ENCODE measurements around the gene ZC3H7A.

ZC3H7A gene

GRCh38 chr16:11742536-11743307, 54.3 kb downstream of the ZC3H7A start, which contains the start of gene TXNDC11 (continued):
- peak; percentile 24; the same call in 1 of the 2 replicates for TF ChIP-seq ZNF677 (tag by site-specific recombination; IDR thresholded peaks at IDR 0.05)
- no peak for TF ChIP-seq ZNF529 (tag by site-specific recombination; IDR thresholded peaks at IDR 0.05; ENCODE audit: insufficient replicate concordance)
- peak; percentile 99 for TF ChIP-seq KLF8 (tag by site-specific recombination; IDR thresholded peaks at IDR 0.05)
- no peak for TF ChIP-seq ZNF239 (tag by site-specific recombination; IDR thresholded peaks at IDR 0.05)
- peak; percentile 98 for TF ChIP-seq SP2 (tag by site-specific recombination; IDR thresholded peaks at IDR 0.05)
- no peak for TF ChIP-seq ZNF571 (tag by site-specific recombination; IDR thresholded peaks at IDR 0.05)
- TF ChIP-seq ZNF510 (tag by site-specific recombination; IDR thresholded peaks at IDR 0.05; ENCODE audit: insufficient replicate concordance): no peak
- TF ChIP-seq PRDM2 (tag by site-specific recombination; IDR thresholded peaks at IDR 0.05; ENCODE audit: borderline replicate concordance): no peak
- 0 out of 2 replicates have a peak, but pooled peaks have one; percentile 5 for TF ChIP-seq ZIC2 (tag by site-specific recombination; IDR thresholded peaks at IDR 0.05)
- TF ChIP-seq ZNF585B (tag by site-specific recombination; IDR thresholded peaks at IDR 0.05): no peak
- TF ChIP-seq ZNF792 (tag by site-specific recombination; IDR thresholded peaks at IDR 0.05): no peak
- TF ChIP-seq ZBTB26 (tag by site-specific recombination; optimal IDR thresholded peaks at IDR 0.05): peak; percentile 86
- TF ChIP-seq MEIS1 (CRISPR knock-in tag; IDR thresholded peaks at IDR 0.05; ENCODE audit: borderline replicate concordance): no peak
- TF ChIP-seq ZNF473 (tag by site-specific recombination; IDR thresholded peaks at IDR 0.05): no peak
- peak; percentile 71 for TF ChIP-seq PRDM4 (tag by site-specific recombination; IDR thresholded peaks at IDR 0.05)
- no peak for TF ChIP-seq ZNF558 (tag by site-specific recombination; IDR thresholded peaks at IDR 0.05)
- TF ChIP-seq ZNF433 (tag by site-specific recombination; IDR thresholded peaks at IDR 0.05; ENCODE audit: low read depth): no peak
- TF ChIP-seq ZNF398 (tag by site-specific recombination; IDR thresholded peaks at IDR 0.05): no peak
- no peak for TF ChIP-seq ZNF837 (tag by site-specific recombination; IDR thresholded peaks at IDR 0.05)
- TF ChIP-seq ZBTB10 (tag by site-specific recombination; IDR thresholded peaks at IDR 0.05): no peak
- TF ChIP-seq ZNF133 (tag by site-specific recombination; IDR thresholded peaks at IDR 0.05): no peak
- no peak for TF ChIP-seq ZNF274 (IDR thresholded peaks at IDR 0.05; ENCODE audit: low read length)
- no peak for TF ChIP-seq ZNF274 (tag by site-specific recombination; IDR thresholded peaks at IDR 0.05; ENCODE audit: borderline replicate concordance)
- TF ChIP-seq ZNF555 (tag by site-specific recombination; conservative IDR thresholded peaks at IDR 0.05): no peak
- TF ChIP-seq ZBTB48 (tag by site-specific recombination; IDR thresholded peaks at IDR 0.05): no peak
- peak; percentile 96 for TF ChIP-seq ZNF335 (tag by site-specific recombination; conservative IDR thresholded peaks at IDR 0.05)
